GM12878 (cell line): ENCODE results near the gene HNRNPF. TPM values are rescaled to one million over a fixed set of nuclear protein-coding genes. Genes with fewer than 3 reads are reported as not detected.

ENCODE experiments used
- BCL11A ChIP-seq: IDR thresholded peaks from 2 replicates; pipeline ENCODE4 v1.6.1; 2011; ENCODE audit warnings: low read depth, low read length
- CEBPB ChIP-seq, 2 experiments: fragments of 150-350 bp in 1 of 2; IDR thresholded peaks; 2 replicates each; pipeline ENCODE4 v1.6.1; 2012 to 2014; ENCODE audit warnings: low read depth in 2 of 2, low read length in 2 of 2, borderline replicate concordance in 1 of 2, inconsistent platforms in 1 of 2
- DPF2 ChIP-seq: fragments of 450-650 bp; IDR thresholded peaks from 2 replicates; pipeline ENCODE4 v1.6.1; 2017; ENCODE audit warnings: mild to moderate bottlenecking
- E4F1 ChIP-seq: fragments of 450-650 bp; IDR thresholded peaks from 2 replicates; pipeline ENCODE4 v1.6.1; 2018; ENCODE audit warnings: borderline replicate concordance, mild to moderate bottlenecking; ENCODE audit not compliant: partially characterized antibody
- EP300 ChIP-seq, 2 experiments: fragments of 150-350 bp in 1 of 2; IDR thresholded peaks; 2 replicates each; pipeline ENCODE4 v1.6.1; 2011 to 2012; ENCODE audit warnings: low read depth in 2 of 2, low read length in 2 of 2, borderline replicate concordance in 1 of 2, improper control_type of control experiment in 1 of 2, inconsistent platforms in 1 of 2; ENCODE audit not compliant: control insufficient read depth in 1 of 2
- FOXM1 ChIP-seq: IDR thresholded peaks from 2 replicates; pipeline ENCODE4 v1.6.1; 2012; ENCODE audit warnings: low read depth, mild to moderate bottlenecking, inconsistent platforms, low read length, moderate library complexity
- HCFC1 ChIP-seq: fragments of 150-350 bp; IDR thresholded peaks from 2 replicates; pipeline ENCODE4 v1.6.1; 2014; ENCODE audit warnings: low read length
- HDAC2 ChIP-seq: fragments of 200-600 bp; sonication (generic); IDR thresholded peaks from 2 replicates; pipeline ENCODE4 v1.6.1; 2017
- IKZF1 ChIP-seq: fragments of 450-650 bp; conservative IDR thresholded peaks from 2 replicates; pipeline ENCODE4 v1.6.1; 2017; ENCODE audit warnings: antibody characterized with exemption, mild to moderate bottlenecking
- KDM1A ChIP-seq: fragments of 200-600 bp; sonication (generic); IDR thresholded peaks from 2 replicates; pipeline ENCODE4 v1.6.1; 2016; ENCODE audit warnings: borderline replicate concordance
- MXI1 ChIP-seq: fragments of 150-350 bp; IDR thresholded peaks from 2 replicates; pipeline ENCODE4 v1.6.1; 2011; ENCODE audit warnings: low read depth, mild to moderate bottlenecking, inconsistent platforms, low read length, improper control_type of control experiment
- MYB ChIP-seq: fragments of 150-350 bp; IDR thresholded peaks from 2 replicates; pipeline ENCODE4 v1.6.1; 2014; ENCODE audit warnings: mild to moderate bottlenecking, low read depth, low read length, borderline replicate concordance
- NKRF ChIP-seq: fragments of 450-650 bp; conservative IDR thresholded peaks from 2 replicates; pipeline ENCODE4 v1.6.1; 2017; ENCODE audit warnings: mild to moderate bottlenecking, moderate library complexity
- NR2C1 ChIP-seq: fragments of 450-650 bp; IDR thresholded peaks from 2 replicates; pipeline ENCODE4 v1.6.1; 2017; ENCODE audit warnings: antibody characterized with exemption, mild to moderate bottlenecking, moderate library complexity
- PBX3 ChIP-seq: IDR thresholded peaks from 2 replicates; pipeline ENCODE4 v1.6.1; 2011; ENCODE audit warnings: mild to moderate bottlenecking, low read depth, low read length, moderate library complexity; ENCODE audit not compliant: insufficient replicate concordance
- POLR2AphosphoS2 ChIP-seq: IDR thresholded peaks from 2 replicates; pipeline ENCODE4 v1.6.1; 2011; ENCODE audit warnings: low read depth, mild to moderate bottlenecking, low read length, improper control_type of control experiment, moderate library complexity
- REST ChIP-seq: IDR thresholded peaks from 2 replicates; pipeline ENCODE4 v1.6.1; 2012; ENCODE audit warnings: mild to moderate bottlenecking, low read depth, low read length
- SIX5 ChIP-seq: IDR thresholded peaks from 2 replicates; pipeline ENCODE4 v1.6.1; 2011; ENCODE audit warnings: mild to moderate bottlenecking, low read depth, low read length, moderate library complexity; ENCODE audit not compliant: severe bottlenecking
- ZNF384 ChIP-seq: IDR thresholded peaks from 2 replicates; pipeline ENCODE4 v1.6.1; 2012; ENCODE audit warnings: low read depth, mild to moderate bottlenecking, low read length, improper control_type of control experiment, borderline replicate concordance
- ZNF622 ChIP-seq: fragments of 450-650 bp; IDR thresholded peaks from 2 replicates; pipeline ENCODE4 v1.6.1; 2017; ENCODE audit warnings: mild to moderate bottlenecking, inconsistent platforms
- polyA plus RNA-seq, 11 experiments: library from polyadenylated mRNA; depleted of rRNA in 4 of 11; unstranded in 6 of 11; stranded (reverse) in 5 of 11; fragments of >200 nt; fragmentation: Nextera tagmentation in 4 of 11; fragmentation: Illumina TruSeq in 1 of 11; extraction: Ambion mirVana in 4 of 11; extraction: Trizol in 1 of 11; gene quantifications; 1 replicate in 1 of 11; 2 replicates in 10 of 11; pipeline versions ENCODE4 v1.2.1 to v1.2.3, GENCODE V29; 2011 to 2016; ENCODE audit warnings: inconsistent platforms in 2 of 11, missing spikeins in 2 of 11, low read depth in 1 of 11
- total RNA-seq, 4 experiments: library from RNA; depleted of rRNA in 3 of 4; stranded (reverse); fragments of >200 nt in 3 of 4; fragmentation: Illumina TruSeq in 1 of 4; extraction: Trizol in 1 of 4; gene quantifications; 2 replicates each; pipeline versions ENCODE4 v1.2.1 to v1.2.3, GENCODE V29; 2013 to 2021

The HNRNPF gene
- total and polyA plus RNA-seq, 10 of the 15 experiments (the other 5 are each of a cell fraction or from before 2014, with no cell fraction given) = 156 to 373 (median 293) TPM

- no peak for TF ChIP-seq REST
- TF ChIP-seq IKZF1 = peak; percentile 70
- TF ChIP-seq KDM1A = no peak
- TF ChIP-seq HCFC1 = no peak; the same call in 1 of the 2 replicates
- peak; percentile 49 for TF ChIP-seq MXI1
- no peak for TF ChIP-seq EP300 (IDR thresholded peaks at IDR 0.05; ENCODE audit: borderline replicate concordance in 1 of 2, control insufficient read depth in 1 of 2, low read depth in 2 of 2, low read length in 2 of 2)
- no peak for TF ChIP-seq SIX5
- TF ChIP-seq HDAC2 = no peak
- TF ChIP-seq PBX3 = no peak
- TF ChIP-seq FOXM1 = no peak
- TF ChIP-seq NKRF = peak; percentile 58
- TF ChIP-seq DPF2 = peak; percentile 75; the same call in 1 of the 2 replicates
- TF ChIP-seq ZNF622 = no peak
- TF ChIP-seq CEBPB (IDR thresholded peaks at IDR 0.05; ENCODE audit: borderline replicate concordance in 1 of 2, low read depth in 2 of 2, low read length in 2 of 2) = no peak; a peak in 1 of 4 replicates
- TF ChIP-seq POLR2AphosphoS2 = no peak
- TF ChIP-seq MYB = no peak
- no peak for TF ChIP-seq BCL11A
- TF ChIP-seq E4F1 = no peak
- TF ChIP-seq NR2C1 = no peak
- TF ChIP-seq ZNF384 = no peak; the same call in 1 of the 2 replicates
These were observed 11.6 kb upstream of the HNRNPF start (continued) for GRCh38 chr10:43420369-43421200.
